ENCODE measurements around the gene NFAM1.

DNA sequence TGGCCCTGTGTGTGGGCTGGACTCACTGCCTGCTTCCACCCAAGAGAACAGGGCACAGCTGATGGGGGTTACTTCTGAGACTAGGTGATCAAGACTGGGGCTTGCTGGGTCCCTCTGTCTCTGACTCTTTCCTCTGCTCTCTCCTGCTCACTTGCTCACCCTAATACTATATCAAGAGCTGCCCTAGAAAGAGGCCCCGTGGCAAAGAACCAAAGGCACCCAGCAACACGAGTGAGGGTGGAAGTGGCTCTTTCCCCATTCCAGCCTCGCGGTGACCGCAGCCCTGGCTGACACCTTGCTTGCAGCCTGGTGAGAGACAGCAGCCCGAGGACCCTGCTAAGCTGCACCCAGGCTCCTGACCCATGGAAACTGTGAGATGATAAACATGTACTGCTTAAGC, 20.7 kb upstream of the NFAM1 start:
- TF ChIP-seq, protein P1, sequence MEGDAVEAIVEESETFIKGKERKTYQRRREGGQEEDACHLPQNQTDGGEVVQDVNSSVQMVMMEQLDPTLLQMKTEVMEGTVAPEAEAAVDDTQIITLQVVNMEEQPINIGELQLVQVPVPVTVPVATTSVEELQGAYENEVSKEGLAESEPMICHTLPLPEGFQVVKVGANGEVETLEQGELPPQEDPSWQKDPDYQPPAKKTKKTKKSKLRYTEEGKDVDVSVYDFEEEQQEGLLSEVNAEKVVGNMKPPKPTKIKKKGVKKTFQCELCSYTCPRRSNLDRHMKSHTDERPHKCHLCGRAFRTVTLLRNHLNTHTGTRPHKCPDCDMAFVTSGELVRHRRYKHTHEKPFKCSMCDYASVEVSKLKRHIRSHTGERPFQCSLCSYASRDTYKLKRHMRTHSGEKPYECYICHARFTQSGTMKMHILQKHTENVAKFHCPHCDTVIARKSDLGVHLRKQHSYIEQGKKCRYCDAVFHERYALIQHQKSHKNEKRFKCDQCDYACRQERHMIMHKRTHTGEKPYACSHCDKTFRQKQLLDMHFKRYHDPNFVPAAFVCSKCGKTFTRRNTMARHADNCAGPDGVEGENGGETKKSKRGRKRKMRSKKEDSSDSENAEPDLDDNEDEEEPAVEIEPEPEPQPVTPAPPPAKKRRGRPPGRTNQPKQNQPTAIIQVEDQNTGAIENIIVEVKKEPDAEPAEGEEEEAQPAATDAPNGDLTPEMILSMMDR (IDR thresholded peaks at IDR 0.05): no peak
- TF ChIP-seq EP300 (IDR thresholded peaks at IDR 0.05): no peak
- no peak for TF ChIP-seq POLR2AphosphoS5 (IDR thresholded peaks at IDR 0.05)
- no peak for TF ChIP-seq POLR2A (IDR thresholded peaks at IDR 0.05)
